ENCODE data around the gene NBAS. TPM values are rescaled to one million over a fixed set of nuclear protein-coding genes. Genes with fewer than 3 reads are reported as not detected.
"Not testable (repeated sequence)": the region's sequence is repeated elsewhere in the genome, so short reads cannot be mapped to it uniquely, and the experiment has no call there.

The NBAS gene
- polyA plus RNA-seq, 1 donor from 2014 or later = 31.9 TPM

- TF ChIP-seq SMC3 (conservative IDR thresholded peaks at IDR 0.05; ENCODE audit: poor library complexity) (no peak), RAD21 (conservative IDR thresholded peaks at IDR 0.05) (no peak), POLR2AphosphoS5 (IDR thresholded peaks at IDR 0.05) (no peak), TAF1 (IDR thresholded peaks at IDR 0.05; ENCODE audit: low read depth) (no peak)
- Histone ChIP-seq H3F3A (ENCODE audit: insufficient read depth, low read length, poor library complexity, severe bottlenecking) (no peaks in the 10 kb centered on the region), H3K79me2 (replicated peaks; ENCODE audit: insufficient read depth, low read length) (no peaks in the 10 kb centered on the region), H3K27me3 (ENCODE audit: insufficient read depth, low read depth, low read length) (no peaks in the 10 kb centered on the region), H3K4me2 (ENCODE audit: low read length) (no peak overlapping the region), H4K20me1 (ENCODE audit: insufficient read depth) (no peaks in the 10 kb centered on the region), H3K36me3 (ENCODE audit: insufficient read depth, low read length) (no peaks in the 10 kb centered on the region), H3K27ac (ENCODE audit: low read length) (no peak overlapping the region), H3K9me2 (ENCODE audit: insufficient read depth, low read length) (no peaks in the 10 kb centered on the region), H3K4me3 (ENCODE audit: low read length) (no peak overlapping the region), H3K9ac (ENCODE audit: low read length) (no peak overlapping the region), H3K9me3 (ENCODE audit: low read length) (no peaks in the 10 kb centered on the region), H2AFZ (ENCODE audit: low read depth, low read length) (no peak overlapping the region)
Measured at GRCh38 chr2:15218423-15219086, 342.6 kb downstream of the NBAS start.

GRCh38 chr2:15212249-15212648 is 348.9 kb downstream of the NBAS start:
- Histone ChIP-seq H2AFZ (ENCODE audit: low read depth, low read length) (no peak overlapping the region), H3K4me3 (ENCODE audit: low read length) (no peak overlapping the region), H3K36me3 (ENCODE audit: insufficient read depth, low read length) (no peaks in the 10 kb centered on the region), H3K4me2 (ENCODE audit: low read length) (no peak overlapping the region), H3K27me3 (ENCODE audit: insufficient read depth, low read depth, low read length) (no peaks in the 10 kb centered on the region), H3F3A (ENCODE audit: insufficient read depth, low read length, poor library complexity, severe bottlenecking) (no peaks in the 10 kb centered on the region), H3K9me3 (ENCODE audit: low read length) (peaks cover 4% of the 10 kb centered on the region), H3K9me2 (ENCODE audit: insufficient read depth, low read length) (no peaks in the 10 kb centered on the region), H4K20me1 (ENCODE audit: insufficient read depth) (no peaks in the 10 kb centered on the region), H3K79me2 (replicated peaks; ENCODE audit: insufficient read depth, low read length) (no peaks in the 10 kb centered on the region), H3K27ac (ENCODE audit: low read length) (no peak overlapping the region), H3K9ac (ENCODE audit: low read length) (no peak overlapping the region)
- TF ChIP-seq EZH2 (IDR thresholded peaks at IDR 0.05; ENCODE audit: borderline replicate concordance, insufficient read depth, low read length, poor library complexity, severe bottlenecking) = no peak

GRCh38 chr2:15210542-15210941 is 350.6 kb downstream of the NBAS start:
- not testable (repeated sequence) for H2AFZ ChIP-seq (ENCODE audit: low read depth, low read length); H3F3A ChIP-seq (ENCODE audit: insufficient read depth, low read length, poor library complexity, severe bottlenecking); H4K20me1 ChIP-seq (ENCODE audit: insufficient read depth); H3K27me3 ChIP-seq (ENCODE audit: insufficient read depth, low read depth, low read length); H3K9ac ChIP-seq (ENCODE audit: low read length); H3K4me3 ChIP-seq (ENCODE audit: low read length); H3K27ac ChIP-seq (ENCODE audit: low read length); H3K9me3 ChIP-seq (ENCODE audit: low read length); H3K4me2 ChIP-seq (ENCODE audit: low read length); H3K9me2 ChIP-seq (ENCODE audit: insufficient read depth, low read length); H3K79me2 ChIP-seq (replicated peaks; ENCODE audit: insufficient read depth, low read length); H3K36me3 ChIP-seq (ENCODE audit: insufficient read depth, low read length)

- H3K9me3 ChIP-seq (ENCODE audit: low read length) = peaks cover 4% of the 10 kb centered on the region
- no peaks in the 10 kb centered on the region for H3F3A ChIP-seq (ENCODE audit: insufficient read depth, low read length, poor library complexity, severe bottlenecking)
- H3K79me2 ChIP-seq (replicated peaks; ENCODE audit: insufficient read depth, low read length) = no peaks in the 10 kb centered on the region
- no peak overlapping the region for H2AFZ ChIP-seq (ENCODE audit: low read depth, low read length)
- TF ChIP-seq CTCF (IDR thresholded peaks at IDR 0.05; ENCODE audit: poor library complexity, severe bottlenecking) = no peak
- TF ChIP-seq RAD21 (conservative IDR thresholded peaks at IDR 0.05) = no peak
- no peak for TF ChIP-seq REST (IDR thresholded peaks at IDR 0.05; ENCODE audit: borderline replicate concordance)
- no peak for TF ChIP-seq EZH2 (IDR thresholded peaks at IDR 0.05; ENCODE audit: borderline replicate concordance, insufficient read depth, low read length, poor library complexity, severe bottlenecking)
- TF ChIP-seq TAF1 (IDR thresholded peaks at IDR 0.05; ENCODE audit: low read depth) = no peak
- H3K9me2 ChIP-seq (ENCODE audit: insufficient read depth, low read length) = no peaks in the 10 kb centered on the region
- no peaks in the 10 kb centered on the region for H3K27me3 ChIP-seq (ENCODE audit: insufficient read depth, low read depth, low read length)
- H3K9ac ChIP-seq (ENCODE audit: low read length) = no peak overlapping the region
- H3K27ac ChIP-seq (ENCODE audit: low read length) = no peak overlapping the region
- H3K4me2 ChIP-seq (ENCODE audit: low read length) = no peak overlapping the region
- no peak overlapping the region for H3K4me3 ChIP-seq (ENCODE audit: low read length)
- no peaks in the 10 kb centered on the region for H3K36me3 ChIP-seq (ENCODE audit: insufficient read depth, low read length)
- H4K20me1 ChIP-seq (ENCODE audit: insufficient read depth) = no peaks in the 10 kb centered on the region
Measured at GRCh38 chr2:15206419-15206818, 354.7 kb downstream of the NBAS start.

All from neural cell (in vitro differentiated cells).